ENCODE results near the gene CFLAR.

CFLAR gene

DNA sequence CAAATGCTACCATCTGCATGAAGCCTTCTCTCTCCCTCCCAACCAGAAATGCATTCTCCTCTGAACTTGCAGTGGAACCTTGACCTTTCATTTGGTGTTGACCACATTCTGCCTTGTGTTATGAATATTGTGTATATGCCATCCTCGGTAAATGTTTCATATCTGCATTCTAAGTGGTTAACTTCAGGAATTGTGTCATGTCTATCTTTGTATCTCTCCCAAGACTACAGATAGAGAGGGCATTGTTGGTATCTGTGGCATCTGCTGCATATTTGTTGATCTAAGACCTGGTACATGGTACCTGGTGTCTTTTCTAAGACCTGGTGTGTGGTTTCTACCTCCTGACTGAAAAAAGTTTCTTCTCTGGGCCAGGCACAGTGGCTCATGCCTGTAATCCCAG lies 101.0 kb downstream of the CFLAR start:
- DNase-seq (ENCODE audit: low read depth in 2 of 2): no peak

DNA sequence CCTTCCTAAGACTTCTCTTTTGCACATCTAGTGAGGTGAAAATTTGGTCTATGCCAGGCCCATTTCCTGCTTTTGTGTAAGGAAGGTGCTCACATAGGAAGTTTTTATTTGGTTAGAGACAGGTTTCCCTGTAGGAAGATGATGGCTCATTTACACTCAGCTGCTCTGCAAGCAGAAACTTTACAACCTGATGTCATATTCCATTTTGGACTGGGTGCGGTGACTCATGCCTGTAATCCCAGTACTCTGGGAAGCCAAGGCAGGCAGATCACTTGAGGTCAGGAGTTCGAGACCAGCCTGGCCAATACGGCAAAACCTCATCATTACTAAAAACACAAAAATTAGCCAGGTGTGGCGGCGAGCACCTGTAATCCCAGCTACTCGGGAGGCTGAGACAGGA lies 102.8 kb downstream of the CFLAR start:
- no peak for DNase-seq (ENCODE audit: low read depth in 2 of 2)

DNA sequence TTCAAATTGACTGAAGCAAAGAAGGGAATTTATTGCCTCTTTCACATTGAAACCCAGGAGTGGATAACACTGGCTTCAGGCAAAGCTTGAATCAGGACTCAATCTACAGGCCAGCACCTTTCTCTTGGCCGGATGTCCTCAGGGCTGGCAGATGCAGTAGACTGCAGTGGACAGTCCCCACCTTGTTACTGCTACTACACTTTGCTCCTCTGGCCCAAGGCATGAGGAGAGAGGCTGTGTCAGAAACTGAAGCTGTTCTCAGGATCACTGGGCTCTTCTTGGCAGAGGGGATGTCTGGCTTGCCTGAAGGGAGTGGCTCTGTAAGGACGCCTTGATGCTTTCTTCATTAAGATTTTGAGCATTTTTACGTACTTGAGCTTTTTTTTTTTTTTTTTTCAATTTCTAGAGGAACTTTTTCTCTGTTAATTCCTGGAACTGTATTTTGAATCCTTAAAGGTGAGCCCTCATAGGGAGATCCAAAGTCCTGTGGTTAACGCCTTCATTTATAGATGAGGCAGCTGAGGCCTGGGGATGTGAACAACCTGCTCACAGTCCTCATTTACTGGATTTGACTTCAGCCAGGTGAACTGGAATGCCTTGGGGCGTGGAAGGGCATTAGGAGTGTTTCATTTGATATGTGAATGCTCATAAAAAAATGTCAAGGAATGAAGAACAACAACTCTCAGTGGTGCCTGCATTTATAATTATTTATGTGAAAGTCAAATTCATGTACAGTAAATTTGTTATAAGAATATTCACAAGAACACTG lies 103.5 kb downstream of the CFLAR start:
- DNase-seq (ENCODE audit: low read depth in 2 of 2): no peak

DNA sequence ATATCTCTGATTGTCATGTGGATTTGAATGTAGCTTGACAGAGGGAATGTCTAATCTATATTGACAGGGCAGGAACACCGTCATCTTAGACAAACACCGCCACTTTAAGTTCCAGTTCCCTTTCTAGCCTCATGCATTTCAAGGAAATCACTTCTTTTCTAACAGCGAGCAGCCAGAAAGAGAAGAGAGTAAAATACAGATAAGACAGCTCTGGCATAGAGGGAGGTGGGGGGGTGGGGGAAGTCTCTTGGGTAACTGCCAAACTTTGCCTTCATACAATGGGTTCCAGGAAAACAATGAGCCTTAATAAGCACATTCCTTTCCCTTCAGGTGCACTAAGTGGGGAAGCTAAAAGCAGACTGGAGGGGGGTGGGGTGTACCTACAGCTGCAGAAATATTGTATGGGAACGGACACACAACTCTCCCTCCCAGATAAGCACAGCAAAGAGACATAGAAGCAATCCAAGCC lies 104.2 kb downstream of the CFLAR start:
- DNase-seq (ENCODE audit: low read depth in 2 of 2): no peak

DNA sequence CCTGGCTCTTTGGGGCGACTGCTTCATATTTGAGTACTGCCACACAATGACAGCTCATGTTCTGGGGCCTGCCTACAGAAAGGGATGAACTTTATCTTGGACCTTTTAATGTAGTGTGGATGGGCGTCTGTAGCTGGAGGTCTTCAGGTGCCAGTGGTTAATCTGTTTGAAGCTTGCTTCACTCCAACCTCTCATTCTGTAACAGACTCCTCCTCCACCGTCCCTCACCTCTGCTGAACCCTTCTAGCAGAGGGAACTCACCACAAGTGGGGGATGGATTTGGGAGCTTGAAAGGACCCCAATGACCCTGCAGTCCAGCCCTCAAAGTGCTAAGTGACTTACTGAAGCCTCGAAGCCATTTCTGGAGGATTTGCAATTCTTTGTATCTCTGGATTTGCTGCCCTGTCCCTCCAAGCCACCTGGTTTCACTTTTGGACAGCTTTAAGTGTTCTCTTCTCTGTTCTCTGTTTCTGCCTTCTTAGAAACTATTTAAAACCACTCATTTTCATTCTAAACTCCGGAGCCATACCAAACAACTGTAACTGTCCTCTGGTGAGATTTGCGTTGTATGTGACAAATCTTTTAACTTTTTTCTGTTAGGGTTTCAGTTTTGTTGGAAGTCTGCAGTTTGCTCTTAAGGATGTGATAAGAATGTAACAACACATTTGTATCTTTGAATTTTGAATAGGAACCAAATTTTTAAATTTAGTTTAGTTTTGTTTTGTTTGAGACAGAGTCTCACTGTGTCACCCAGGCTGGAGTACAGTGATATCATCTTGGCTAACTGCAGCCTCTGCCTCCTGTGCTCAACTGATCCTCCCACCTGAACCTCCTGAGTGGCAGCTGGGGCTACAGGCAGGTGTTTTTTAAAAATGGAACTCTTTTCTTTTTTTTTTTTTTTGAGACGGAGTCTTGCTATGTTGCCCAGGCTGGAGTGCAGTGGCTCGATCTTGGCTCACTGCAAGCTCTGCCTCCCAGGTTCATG lies 107.4 kb downstream of the CFLAR start:
- DNase-seq (ENCODE audit: low read depth in 2 of 2): no peak

All from stimulated activated CD4-positive, alpha-beta T cell treated with anti-CD3 and anti-CD28 coated beads, Interleukin-12 subunit alpha, Interleukin-12 subunit beta, amount 100 ng/mL, for 24 hours (primary cell).